Tibial nerve (tissue), 4 donors: ENCODE measurements around the gene IMPA2.

Experiments
- CTCF ChIP-seq, 5 experiments: fragments of 200-600 bp in 3 of 5; fragments of 450-650 bp in 2 of 5; sonication (generic) in 3 of 5; IDR thresholded peaks; one replicate each; pipeline ENCODE4 v1.5.1; 2016 to 2019; ENCODE audit warnings: antibody characterized with exemption in 5 of 5, mild to moderate bottlenecking in 3 of 5, moderate library complexity in 2 of 5
- EP300 ChIP-seq, 2 donors: sonication (generic); formaldehyde crosslinking; IDR thresholded peaks; one replicate each; pipeline ENCODE4 v1.6.1; 2017; ENCODE audit warnings: antibody characterized with exemption in 2 of 2, mild to moderate bottlenecking in 1 of 2

DNA sequence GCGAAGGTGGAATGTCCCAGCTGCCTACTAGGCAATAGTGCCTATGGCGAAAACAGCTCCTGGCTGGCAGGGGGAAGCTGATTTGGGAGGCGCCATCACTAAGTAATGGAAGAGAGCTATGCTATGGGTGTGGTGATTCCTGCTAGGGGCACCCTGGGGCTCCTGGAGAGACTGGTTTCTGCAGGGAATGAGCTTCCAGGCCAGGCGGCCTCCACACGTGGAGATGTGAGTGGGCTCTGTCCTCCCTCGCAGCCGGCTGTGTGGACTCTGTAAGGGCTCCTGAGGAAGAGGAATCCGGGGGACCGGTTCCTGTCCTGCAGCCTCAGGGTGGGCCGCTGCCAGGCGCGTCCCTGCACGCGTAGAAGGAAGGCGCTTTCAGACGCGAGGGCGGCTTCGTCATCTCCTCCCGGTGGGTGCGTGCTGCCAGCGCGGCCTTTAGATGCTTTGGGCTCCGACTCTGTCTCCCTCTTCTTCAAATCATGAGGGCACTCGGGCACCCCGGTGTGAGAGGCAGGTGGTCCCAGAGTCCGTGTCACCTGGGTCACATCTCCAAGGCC is 56.9 kb downstream of the IMPA2 start:
- TF ChIP-seq EP300 (IDR thresholded peaks at IDR 0.05), result no peak
- no peak for TF ChIP-seq CTCF (IDR thresholded peaks at IDR 0.05)
